ENCODE results near the gene GRIN2A.

Gene GRIN2A

DNA sequence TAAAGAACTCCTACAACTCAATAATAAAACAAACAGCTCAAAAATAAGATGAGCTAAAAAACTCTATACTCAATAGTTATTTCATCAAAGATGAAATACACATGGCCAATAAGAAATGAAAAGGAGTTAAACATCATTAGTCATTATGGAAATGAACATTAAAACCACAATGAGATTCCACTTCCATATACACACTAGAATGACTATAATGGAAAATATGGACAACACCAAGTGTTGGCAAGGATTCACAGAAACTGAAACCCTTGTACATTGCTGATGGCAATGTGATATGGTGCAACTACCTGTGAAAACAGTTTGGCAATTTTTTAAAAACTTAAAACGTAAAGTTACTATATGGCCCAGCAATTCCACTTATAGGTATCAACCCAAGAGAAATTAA is 91.4 kb downstream of the GRIN2A start:
- in situ Hi-C loops (cut with MboI; ENCODE audit: low sequenced_read_pairs), result no loop called here

DNA sequence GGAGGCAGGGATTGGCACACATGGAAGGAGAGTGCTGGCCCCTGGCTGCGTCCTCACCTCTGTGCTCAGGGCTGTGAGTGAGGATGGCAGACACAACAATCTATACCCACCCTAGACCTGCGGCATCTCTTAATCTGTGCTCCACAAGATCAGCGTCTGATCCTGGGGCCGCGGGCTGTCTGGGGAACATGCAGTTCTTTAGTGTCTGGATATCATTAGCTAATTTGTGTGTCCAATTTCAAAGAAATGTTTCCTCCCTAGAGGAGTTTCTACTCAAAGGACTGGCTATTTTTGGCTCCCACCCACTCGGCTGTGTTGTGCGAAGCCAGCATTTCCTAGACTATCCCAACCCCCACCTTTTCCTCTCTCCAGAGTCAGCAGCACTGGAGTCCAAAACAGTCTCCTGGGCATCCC is 93.8 kb downstream of the GRIN2A start:
- in situ Hi-C loops (cut with MboI; ENCODE audit: low sequenced_read_pairs), result no loop called here

GRCh38 chr16:10087151-10087550 is 95.1 kb downstream of the GRIN2A start:
- in situ Hi-C loops (cut with MboI; ENCODE audit: low sequenced_read_pairs), result no loop called here

- in situ Hi-C loops (cut with MboI; ENCODE audit: low sequenced_read_pairs), result no loop called here
These were observed 95.6 kb downstream of the GRIN2A start for GRCh38 chr16:10086620-10087019.

DNA sequence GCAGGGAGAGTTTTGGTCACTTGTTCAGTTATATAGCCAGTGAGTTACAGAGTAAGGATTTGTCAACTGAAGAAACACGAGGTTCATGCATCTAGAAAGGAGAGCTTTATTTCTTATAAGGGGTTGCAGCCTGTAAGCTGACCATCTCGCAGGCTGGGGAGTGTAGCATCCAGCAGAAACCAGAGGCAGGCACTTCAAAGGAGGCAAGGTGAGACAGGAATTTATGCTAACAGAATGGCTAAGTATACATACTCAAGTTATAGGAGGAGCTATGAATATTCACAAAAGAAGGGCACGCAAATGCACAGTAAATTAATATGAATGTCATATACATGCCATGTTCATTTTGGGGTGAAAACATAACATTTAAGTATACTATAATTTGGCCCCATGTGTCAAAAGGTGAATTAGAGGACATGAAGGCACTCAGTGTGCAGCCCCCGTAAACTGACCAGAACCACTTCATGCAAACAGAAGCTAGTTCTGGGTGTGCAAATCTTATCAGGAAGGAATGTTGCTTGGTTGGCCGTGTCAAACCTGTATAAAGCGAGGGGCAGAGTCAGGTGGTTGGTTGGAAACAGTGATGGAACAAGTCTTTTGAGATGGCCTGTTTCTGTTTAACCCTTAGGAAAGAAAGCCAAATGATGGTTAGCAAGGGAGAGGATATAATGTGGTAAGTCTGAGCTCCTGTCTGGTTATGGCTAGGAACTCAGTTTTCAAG is 97.0 kb downstream of the GRIN2A start:
- in situ Hi-C loops (cut with MboI; ENCODE audit: low sequenced_read_pairs), result no loop called here

DNA sequence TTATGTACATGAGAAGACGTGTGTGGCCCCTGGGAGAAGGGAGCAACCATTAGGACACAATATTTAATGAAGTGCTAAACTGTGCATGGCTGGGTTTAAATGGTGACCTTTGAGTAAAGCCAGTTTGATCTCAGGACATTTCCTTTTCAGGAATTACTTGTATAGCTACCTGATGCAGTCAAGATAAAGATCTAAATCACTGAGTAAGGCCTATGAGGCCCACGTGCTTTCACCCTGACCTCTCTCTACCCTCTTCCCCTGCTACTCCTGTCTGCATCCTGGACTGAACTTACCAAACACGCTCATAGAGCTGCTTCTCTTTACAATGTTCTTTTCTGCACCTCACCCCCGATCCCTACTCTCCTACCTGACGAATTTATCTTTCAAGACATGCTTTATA is 98.9 kb downstream of the GRIN2A start:
- in situ Hi-C loops (cut with MboI; ENCODE audit: low sequenced_read_pairs), result no loop called here

DNA sequence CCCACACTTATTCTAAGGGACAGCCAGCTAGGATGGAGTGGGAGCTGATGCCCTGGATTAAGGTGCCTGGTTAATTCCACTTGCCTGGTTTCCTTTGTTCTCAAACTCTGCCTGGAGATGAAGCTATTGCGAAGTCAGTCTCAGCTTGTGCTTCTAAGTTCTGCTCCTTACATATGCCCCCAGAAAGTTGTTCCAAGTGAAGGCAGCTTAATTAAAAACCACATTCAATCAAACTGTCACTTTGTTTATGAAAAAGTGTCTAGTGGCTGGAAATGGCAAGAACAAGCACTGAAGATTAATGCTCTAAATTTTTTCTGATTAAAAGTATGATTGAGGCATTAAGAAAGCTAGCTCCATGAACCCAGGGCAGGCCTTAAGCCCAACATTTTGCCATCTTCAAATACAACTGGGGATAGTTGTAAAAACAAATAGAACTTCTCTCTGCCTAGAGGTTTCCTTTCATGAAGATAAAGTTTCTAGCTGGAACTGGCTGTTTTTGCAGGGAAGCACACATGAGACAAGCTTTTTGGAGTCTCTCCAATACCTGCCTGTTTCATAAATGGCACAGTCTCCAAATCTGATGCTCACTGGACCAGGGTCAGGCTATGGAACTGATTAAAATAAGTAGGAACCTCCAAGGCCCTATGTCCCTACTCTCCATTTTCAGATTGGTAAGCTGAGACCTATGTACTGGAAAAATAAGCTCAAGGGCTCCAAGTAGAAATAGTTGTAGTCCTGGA is 100.9 kb downstream of the GRIN2A start:
- in situ Hi-C loops (cut with MboI; ENCODE audit: low sequenced_read_pairs), result no loop called here

GRCh38 chr16:10080051-10080772 is 102.0 kb downstream of the GRIN2A start:
- in situ Hi-C loops (cut with MboI; ENCODE audit: low sequenced_read_pairs), result no loop called here

- in situ Hi-C loops (cut with MboI; ENCODE audit: low sequenced_read_pairs), result no loop called here
These were observed 103.7 kb downstream of the GRIN2A start for GRCh38 chr16:10078541-10078949.

- in situ Hi-C loops (cut with MboI; ENCODE audit: low sequenced_read_pairs), result no loop called here
These were observed 104.4 kb downstream of the GRIN2A start for GRCh38 chr16:10077861-10078260.

GRCh38 chr16:10076037-10076436 is 106.2 kb downstream of the GRIN2A start:
- in situ Hi-C loops (cut with MboI; ENCODE audit: low sequenced_read_pairs), result no loop called here

GRCh38 chr16:10070591-10070990 is 111.6 kb downstream of the GRIN2A start:
- in situ Hi-C loops (cut with MboI; ENCODE audit: low sequenced_read_pairs), result no loop called here

DNA sequence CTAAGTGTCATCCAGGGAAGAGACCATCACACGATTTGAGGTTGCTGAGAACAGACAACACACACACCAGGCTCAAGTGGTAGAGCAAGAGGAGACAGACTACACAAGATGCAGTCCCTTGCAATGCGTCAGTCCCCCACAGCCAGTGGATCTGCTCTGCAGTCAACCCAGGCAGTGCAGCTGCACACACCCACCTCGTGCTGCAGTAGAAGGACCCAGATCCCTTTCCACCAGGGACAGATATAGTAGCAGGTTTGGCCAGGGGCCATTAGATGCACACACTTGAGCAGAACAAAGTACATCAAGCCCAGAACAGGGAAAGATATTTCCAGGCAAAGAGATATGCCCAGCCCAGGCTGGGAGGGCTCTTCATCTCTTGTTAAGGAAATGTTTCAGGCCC is 112.9 kb downstream of the GRIN2A start:
- in situ Hi-C loops (cut with MboI; ENCODE audit: low sequenced_read_pairs), result no loop called here

DNA sequence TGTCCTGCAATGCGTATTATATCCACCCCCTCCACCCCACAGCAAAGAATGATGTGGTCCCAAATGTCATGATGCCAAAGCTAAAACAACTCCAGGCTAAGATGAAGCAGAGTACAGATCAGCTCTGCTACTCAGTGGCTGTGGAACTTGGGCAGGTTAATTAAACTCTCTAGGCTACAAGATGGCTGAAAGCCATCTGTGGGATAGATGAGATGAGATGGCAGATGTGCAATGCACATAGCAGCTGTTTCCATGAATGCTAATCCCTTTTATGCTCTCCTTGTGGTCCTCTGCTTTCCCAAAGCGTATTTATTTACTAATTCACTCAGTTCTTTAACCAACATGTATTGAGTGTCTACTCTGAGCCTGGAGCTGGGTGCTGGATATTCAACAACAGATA is 114.4 kb downstream of the GRIN2A start:
- in situ Hi-C loops (cut with MboI; ENCODE audit: low sequenced_read_pairs), result no loop called here

GRCh38 chr16:10067406-10067805 is 114.8 kb downstream of the GRIN2A start:
- in situ Hi-C loops (cut with MboI; ENCODE audit: low sequenced_read_pairs), result no loop called here

DNA sequence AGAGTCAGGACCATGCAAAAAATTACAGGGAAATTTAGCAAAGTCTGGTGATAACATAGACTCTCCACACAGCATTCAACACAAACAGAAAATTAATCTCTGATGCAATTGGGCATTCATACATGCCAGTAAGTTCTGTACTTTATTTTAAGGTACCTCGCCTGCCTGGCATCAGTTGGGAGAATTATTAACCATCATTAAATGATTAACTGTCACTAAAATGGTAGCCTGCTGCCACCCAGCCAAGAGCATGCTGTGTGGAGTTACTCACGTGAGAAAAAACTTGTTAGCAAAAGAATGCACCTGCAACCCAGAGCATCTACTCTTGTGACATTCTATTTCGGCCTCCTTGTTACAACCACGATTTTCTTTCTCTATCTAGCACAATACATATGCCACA is 117.2 kb downstream of the GRIN2A start:
- in situ Hi-C loops (cut with MboI; ENCODE audit: low sequenced_read_pairs), result no loop called here

DNA sequence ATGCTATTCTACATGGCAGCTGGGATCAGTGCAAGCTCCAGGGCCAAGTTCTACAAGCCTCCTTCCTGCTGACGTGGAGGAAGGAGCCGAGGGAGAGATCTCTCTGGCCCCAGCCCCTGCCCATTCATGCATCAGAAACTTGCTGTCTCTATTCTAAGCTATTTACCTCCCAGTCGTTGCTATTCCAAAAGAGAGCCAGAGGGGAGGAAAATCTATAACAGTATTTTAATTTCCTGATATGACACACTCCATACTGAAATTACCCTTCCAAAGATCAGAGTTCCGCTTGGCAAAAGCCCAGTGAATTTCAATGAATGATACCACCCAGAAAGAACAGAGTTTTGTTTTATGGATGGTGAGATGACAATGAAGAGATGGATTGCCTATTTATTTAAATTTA is 133.4 kb downstream of the GRIN2A start:
- in situ Hi-C loops (cut with MboI; ENCODE audit: low sequenced_read_pairs), result no loop called here

DNA sequence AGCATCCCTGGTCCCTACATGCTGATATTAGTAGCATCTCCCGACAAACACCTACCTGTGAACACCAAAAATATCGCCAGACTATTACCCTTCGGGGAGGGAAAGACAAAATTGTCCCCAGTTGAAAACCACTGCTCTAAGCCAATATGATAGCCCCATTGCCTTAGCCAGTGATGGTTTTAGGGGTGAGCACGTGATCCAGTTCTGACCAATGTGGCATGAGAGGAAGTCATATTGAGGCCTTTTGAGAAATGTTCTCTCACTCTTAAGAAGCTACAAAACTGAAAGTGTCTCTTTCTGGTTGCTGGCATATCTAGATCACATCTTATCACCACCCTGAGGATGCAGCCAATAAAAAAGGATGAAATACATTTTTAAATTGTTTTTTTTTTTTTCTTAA is 136.3 kb downstream of the GRIN2A start:
- in situ Hi-C loops (cut with MboI; ENCODE audit: low sequenced_read_pairs), result no loop called here

- in situ Hi-C loops (cut with MboI; ENCODE audit: low sequenced_read_pairs), result no loop called here
These were observed 136.9 kb downstream of the GRIN2A start for GRCh38 chr16:10045291-10045775.

DNA sequence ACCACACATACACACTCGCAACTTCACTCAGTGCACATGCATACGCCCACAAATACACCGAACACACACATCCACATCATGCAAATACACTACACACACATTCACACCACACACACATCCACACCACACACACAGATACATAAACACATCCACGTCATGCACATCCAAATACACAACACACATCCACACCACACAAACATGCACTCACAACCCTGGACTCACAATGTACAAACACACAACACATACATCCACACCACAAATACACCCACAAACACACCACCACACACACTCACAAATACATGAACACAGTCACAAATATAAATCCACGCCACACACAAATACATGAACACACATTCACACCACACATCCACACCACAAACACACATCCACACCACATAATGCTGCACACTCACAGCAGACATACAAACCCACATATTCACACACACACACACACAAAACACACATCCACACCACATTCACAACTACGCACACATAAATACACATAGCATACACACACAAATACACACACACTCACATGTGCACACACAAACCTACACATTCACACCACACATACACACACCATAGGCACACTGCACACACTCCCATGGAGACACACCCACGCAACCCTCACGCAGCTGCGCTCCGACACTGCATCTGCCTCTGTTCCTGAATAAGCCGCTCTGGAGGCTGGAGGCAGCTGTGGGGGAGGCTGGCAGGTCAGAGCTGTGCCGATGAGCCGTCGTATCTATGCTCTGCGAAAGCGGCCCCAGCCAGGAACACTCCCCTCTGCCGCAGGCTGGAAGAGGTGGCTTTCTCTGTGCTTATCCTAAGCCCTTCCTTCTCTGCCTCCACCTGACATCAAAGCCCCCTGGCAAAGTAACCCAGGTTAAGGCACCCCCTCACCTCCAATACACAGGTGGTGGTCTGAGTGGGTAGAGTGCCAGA is 141.8 kb downstream of the GRIN2A start:
- in situ Hi-C loops (cut with MboI; ENCODE audit: low sequenced_read_pairs), result no loop called here

All from HL-60/S4 treated with retinoic acid at 250 ng/mL for 4 days and 3 days (cell line).